ENCODE data around the gene PSIP1. TPM values are rescaled to one million over a fixed set of nuclear protein-coding genes. Genes with fewer than 3 reads are reported as not detected.

PSIP1 gene
- total RNA-seq, 1 experiment from 2014 or later = 99.1 TPM

DNA sequence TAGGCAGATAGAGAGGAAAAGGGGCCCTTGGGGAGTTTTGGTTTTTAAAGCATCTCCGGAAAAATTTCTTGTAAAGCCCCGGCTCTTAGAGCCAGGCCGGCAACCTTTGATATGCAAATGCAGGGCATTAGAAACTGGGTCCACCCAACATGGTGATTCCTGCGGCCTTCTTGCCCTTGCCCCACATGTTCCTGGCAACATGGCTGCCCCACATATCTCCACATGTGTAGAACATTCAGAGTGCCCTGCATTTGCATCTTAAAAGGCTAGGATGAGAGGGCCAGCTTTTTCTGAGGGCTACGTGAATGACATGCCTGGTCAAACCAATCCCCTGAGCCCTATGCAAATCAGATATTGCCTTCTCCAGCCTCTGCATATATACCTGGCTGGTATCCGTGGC lies 93.1 kb downstream of the PSIP1 start (continued):
- TF ChIP-seq, protein P1, sequence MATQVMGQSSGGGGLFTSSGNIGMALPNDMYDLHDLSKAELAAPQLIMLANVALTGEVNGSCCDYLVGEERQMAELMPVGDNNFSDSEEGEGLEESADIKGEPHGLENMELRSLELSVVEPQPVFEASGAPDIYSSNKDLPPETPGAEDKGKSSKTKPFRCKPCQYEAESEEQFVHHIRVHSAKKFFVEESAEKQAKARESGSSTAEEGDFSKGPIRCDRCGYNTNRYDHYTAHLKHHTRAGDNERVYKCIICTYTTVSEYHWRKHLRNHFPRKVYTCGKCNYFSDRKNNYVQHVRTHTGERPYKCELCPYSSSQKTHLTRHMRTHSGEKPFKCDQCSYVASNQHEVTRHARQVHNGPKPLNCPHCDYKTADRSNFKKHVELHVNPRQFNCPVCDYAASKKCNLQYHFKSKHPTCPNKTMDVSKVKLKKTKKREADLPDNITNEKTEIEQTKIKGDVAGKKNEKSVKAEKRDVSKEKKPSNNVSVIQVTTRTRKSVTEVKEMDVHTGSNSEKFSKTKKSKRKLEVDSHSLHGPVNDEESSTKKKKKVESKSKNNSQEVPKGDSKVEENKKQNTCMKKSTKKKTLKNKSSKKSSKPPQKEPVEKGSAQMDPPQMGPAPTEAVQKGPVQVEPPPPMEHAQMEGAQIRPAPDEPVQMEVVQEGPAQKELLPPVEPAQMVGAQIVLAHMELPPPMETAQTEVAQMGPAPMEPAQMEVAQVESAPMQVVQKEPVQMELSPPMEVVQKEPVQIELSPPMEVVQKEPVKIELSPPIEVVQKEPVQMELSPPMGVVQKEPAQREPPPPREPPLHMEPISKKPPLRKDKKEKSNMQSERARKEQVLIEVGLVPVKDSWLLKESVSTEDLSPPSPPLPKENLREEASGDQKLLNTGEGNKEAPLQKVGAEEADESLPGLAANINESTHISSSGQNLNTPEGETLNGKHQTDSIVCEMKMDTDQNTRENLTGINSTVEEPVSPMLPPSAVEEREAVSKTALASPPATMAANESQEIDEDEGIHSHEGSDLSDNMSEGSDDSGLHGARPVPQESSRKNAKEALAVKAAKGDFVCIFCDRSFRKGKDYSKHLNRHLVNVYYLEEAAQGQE (IDR thresholded peaks at IDR 0.05; ENCODE audit: low read depth) = no peak
- TF ChIP-seq POLR2AphosphoS5 (IDR thresholded peaks at IDR 0.05; ENCODE audit: low read depth, low read length) = no peak

DNA sequence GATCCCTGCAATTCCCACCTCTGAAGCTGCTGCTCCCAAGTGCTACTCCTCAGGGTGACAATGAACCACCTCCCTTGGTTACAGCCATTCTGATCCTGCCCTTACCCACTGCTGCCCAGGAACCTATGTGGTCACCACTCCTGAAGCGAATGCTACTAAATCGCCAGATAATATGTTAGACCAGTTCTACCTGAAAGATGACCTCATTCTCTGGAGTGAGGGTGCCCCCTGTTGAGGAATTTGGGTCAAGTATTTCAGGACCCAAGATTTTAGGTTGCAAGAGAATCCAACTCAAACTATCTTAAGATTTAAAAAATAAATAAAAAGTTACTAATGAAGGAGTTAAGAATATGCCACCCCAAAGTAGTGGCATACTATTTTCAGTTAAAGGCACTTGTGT lies 93.9 kb downstream of the PSIP1 start:
- Histone ChIP-seq H4K20me1 (ENCODE audit: insufficient read depth) (no peaks in the 10 kb centered on the region), H3K27me3 (ENCODE audit: insufficient read depth, low read length) (no peaks in the 10 kb centered on the region), H3K27ac (ENCODE audit: low read depth, low read length) (no peak overlapping the region), H3K9me2 (ENCODE audit: insufficient read depth) (no peaks in the 10 kb centered on the region), H3K9ac (ENCODE audit: low read length) (no peak overlapping the region), H3K9me3 (ENCODE audit: control insufficient read depth in 1 of 2, insufficient read depth in 1 of 2, low read depth in 1 of 2, low read length in 2 of 2) (no peaks in the 10 kb centered on the region), H3K4me2 (ENCODE audit: low read length) (no peak overlapping the region), H2AFZ (ENCODE audit: low read depth, low read length, poor library complexity, severe bottlenecking) (peak overlapping the region; percentile 61), H3K4me3 (replicated peaks in 1 of 2; ENCODE audit: low read depth in 1 of 2, low read length in 2 of 2) (no peak overlapping the region), H3K36me3 (ENCODE audit: control insufficient read depth in 1 of 2, insufficient read depth in 2 of 2, low read length in 2 of 2) (no peaks in the 10 kb centered on the region), H3K4me1 (ENCODE audit: control insufficient read depth in 1 of 2, insufficient read depth in 2 of 2, low read length in 2 of 2) (peaks cover 0 to 4% of the 10 kb centered on the region in 2 experiments; a peak in 2 of 4 replicates), H3K79me2 (ENCODE audit: insufficient read depth, low read length) (no peaks in the 10 kb centered on the region)
- DNase-seq (ENCODE audit: low read depth, low spot score) = no peak
- intact Hi-C loops (cut with micrococcal nuclease) = loop anchor here (1.0 kb wide), 1 partner anchor 206 kb away; no protein-coding TSS in a partner anchor
- BruUV-seq (replicated peaks) = no TSS peak
- POLR2A ChIA-PET = no interaction called here
- peak; percentile 74; the same call in 1 of the 2 replicates for ATAC-seq
- peak; percentile 74 for TF ChIP-seq RAD21 (IDR thresholded peaks at IDR 0.05; ENCODE audit: low read depth)
- TF ChIP-seq JUND (IDR thresholded peaks at IDR 0.05) = no peak
- TF ChIP-seq, protein P2, sequence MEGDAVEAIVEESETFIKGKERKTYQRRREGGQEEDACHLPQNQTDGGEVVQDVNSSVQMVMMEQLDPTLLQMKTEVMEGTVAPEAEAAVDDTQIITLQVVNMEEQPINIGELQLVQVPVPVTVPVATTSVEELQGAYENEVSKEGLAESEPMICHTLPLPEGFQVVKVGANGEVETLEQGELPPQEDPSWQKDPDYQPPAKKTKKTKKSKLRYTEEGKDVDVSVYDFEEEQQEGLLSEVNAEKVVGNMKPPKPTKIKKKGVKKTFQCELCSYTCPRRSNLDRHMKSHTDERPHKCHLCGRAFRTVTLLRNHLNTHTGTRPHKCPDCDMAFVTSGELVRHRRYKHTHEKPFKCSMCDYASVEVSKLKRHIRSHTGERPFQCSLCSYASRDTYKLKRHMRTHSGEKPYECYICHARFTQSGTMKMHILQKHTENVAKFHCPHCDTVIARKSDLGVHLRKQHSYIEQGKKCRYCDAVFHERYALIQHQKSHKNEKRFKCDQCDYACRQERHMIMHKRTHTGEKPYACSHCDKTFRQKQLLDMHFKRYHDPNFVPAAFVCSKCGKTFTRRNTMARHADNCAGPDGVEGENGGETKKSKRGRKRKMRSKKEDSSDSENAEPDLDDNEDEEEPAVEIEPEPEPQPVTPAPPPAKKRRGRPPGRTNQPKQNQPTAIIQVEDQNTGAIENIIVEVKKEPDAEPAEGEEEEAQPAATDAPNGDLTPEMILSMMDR (IDR thresholded peaks at IDR 0.05 in 2 of 3, conservative IDR thresholded peaks at IDR 0.05 in 1 of 3; ENCODE audit: borderline replicate concordance in 1 of 3, insufficient read depth in 1 of 3, low read depth in 2 of 3, low read length in 2 of 3) = peak; percentile 20 to 55 (median 43); a peak in 3 of 6 replicates
- CTCF ChIA-PET = interaction anchor here (0.6 kb wide), 1 partner anchor 129 kb away, joined by 3 read pairs; no protein-coding TSS in a partner anchor
- RAD21 ChIA-PET (ENCODE audit: low non-redundant PET in 1 of 2, low total read pairs in 2 of 2, uncharacterized antibody in 2 of 2, unreplicated experiment in 2 of 2) = no interaction called here

Other genes starting within 250 kb of the PSIP1 start
- gene TTC39B, start 203.8 kb downstream of the PSIP1 start, total RNA-seq (2021; ENCODE audit: unreplicated experiment) = 7.4 TPM
- gene SNAPC3, start 88.1 kb downstream of the PSIP1 start, total RNA-seq (2021; ENCODE audit: unreplicated experiment) = 26.1 TPM
- 2.6 TPM for gene CCDC171, start 42.1 kb upstream of the PSIP1 start, total RNA-seq (2021; ENCODE audit: unreplicated experiment)